ENCODE data around the gene GNG4.

Gene GNG4

DNA sequence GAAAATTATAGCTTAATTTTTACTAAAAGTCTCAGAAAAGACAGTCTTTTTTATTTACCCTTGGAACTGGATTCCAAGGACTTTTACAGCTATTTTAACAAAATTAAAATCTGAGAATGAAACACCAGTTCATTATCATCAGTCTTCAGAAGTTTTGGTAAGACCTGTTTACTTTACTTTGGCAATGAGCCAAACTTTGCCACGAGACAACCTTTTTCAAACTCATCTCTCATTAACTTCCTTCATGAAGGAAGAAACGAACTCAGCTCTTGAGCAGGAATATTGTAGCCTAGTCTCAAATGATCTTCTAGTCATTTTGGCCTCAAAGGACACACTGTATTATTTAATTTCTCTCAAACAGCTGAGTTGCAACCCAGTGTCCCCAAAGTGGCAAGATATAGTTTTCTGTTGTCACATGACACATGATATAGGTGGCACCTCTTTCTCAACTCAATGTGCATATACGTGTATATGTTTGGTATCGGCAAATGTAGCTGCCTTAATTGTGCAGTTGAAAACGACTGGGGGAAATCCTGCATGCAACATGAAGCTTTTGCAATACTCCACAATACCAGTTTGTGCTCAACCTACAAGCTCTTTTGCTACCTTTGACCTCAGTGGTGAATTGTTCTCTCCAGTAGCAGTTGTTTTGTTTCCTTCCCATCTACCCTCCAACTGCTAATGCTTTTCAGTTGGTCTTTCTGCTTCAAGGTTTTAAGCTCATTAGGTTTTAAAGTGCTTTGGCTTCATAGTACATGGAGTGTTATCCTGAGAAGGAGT lies 8.4 kb upstream of the GNG4 start:
- H3K27ac ChIP-seq: no peak overlapping the region; the same call in 1 of the 2 replicates
- H3K9me3 ChIP-seq (ENCODE audit: severe bottlenecking): no peaks in the 10 kb centered on the region
- no peaks in the 10 kb centered on the region for H3K36me3 ChIP-seq
- DNase-seq: no peak
- TF ChIP-seq CTCF (IDR thresholded peaks at IDR 0.05; ENCODE audit: low read depth, low read length): no peak
- H3K27me3 ChIP-seq (ENCODE audit: insufficient read depth, low read depth, severe bottlenecking): no peaks in the 10 kb centered on the region
- H3K4me3 ChIP-seq (ENCODE audit: low read depth, low read length): no peak overlapping the region

- no peak overlapping the region for H3K27ac ChIP-seq
- H3K27me3 ChIP-seq (ENCODE audit: insufficient read depth, low read depth, severe bottlenecking): no peaks in the 10 kb centered on the region
- no peak for DNase-seq
- no peak for TF ChIP-seq CTCF (IDR thresholded peaks at IDR 0.05; ENCODE audit: low read depth, low read length)
- H3K4me3 ChIP-seq (ENCODE audit: low read depth, low read length): no peak overlapping the region
- no peaks in the 10 kb centered on the region for H3K36me3 ChIP-seq
- H3K9me3 ChIP-seq (ENCODE audit: severe bottlenecking): no peaks in the 10 kb centered on the region
Measured at GRCh38 chr1:235657269-235657668, 7.7 kb upstream of the GNG4 start.

- Histone ChIP-seq H3K27ac (no peak overlapping the region), H3K36me3 (peaks cover 9% of the 10 kb centered on the region), H3K4me3 (ENCODE audit: low read depth, low read length) (no peak overlapping the region), H3K27me3 (ENCODE audit: insufficient read depth, low read depth, severe bottlenecking) (no peaks in the 10 kb centered on the region), H3K9me3 (ENCODE audit: severe bottlenecking) (no peaks in the 10 kb centered on the region)
- DNase-seq: no peak
- no peak for TF ChIP-seq CTCF (IDR thresholded peaks at IDR 0.05; ENCODE audit: low read depth, low read length)
Measured at GRCh38 chr1:235652364-235652763, 2.8 kb upstream of the GNG4 start.

GRCh38 chr1:235651170-235651806 lies 1.7 kb upstream of the GNG4 start:
- no peak overlapping the region for H3K4me3 ChIP-seq (ENCODE audit: low read depth, low read length)

GRCh38 chr1:235650341-235651169 lies 971 bp upstream of the GNG4 start:
- Histone ChIP-seq H3K9me3 (ENCODE audit: severe bottlenecking) (no peaks in the 10 kb centered on the region), H3K36me3 (peaks cover 9% of the 10 kb centered on the region), H3K27ac (peak overlapping the region; percentile 86), H3K27me3 (ENCODE audit: insufficient read depth, low read depth, severe bottlenecking) (no peaks in the 10 kb centered on the region), H3K4me3 (ENCODE audit: low read depth, low read length) (peak overlapping the region; percentile 88)
- DNase-seq: peak; percentile 78
- TF ChIP-seq CTCF (IDR thresholded peaks at IDR 0.05; ENCODE audit: low read depth, low read length): no peak

More at GRCh38 chr1:235651170-235651806, 1.7 kb upstream of the GNG4 start:
- H3K9me3 ChIP-seq (ENCODE audit: severe bottlenecking): no peaks in the 10 kb centered on the region
- peaks cover 9% of the 10 kb centered on the region for H3K36me3 ChIP-seq
- peak overlapping the region; percentile 86 for H3K27ac ChIP-seq
- TF ChIP-seq CTCF (IDR thresholded peaks at IDR 0.05; ENCODE audit: low read depth, low read length): no peak
- H3K27me3 ChIP-seq (ENCODE audit: insufficient read depth, low read depth, severe bottlenecking): no peaks in the 10 kb centered on the region
- DNase-seq: no peak

All from WERI-Rb-1 (cell line).